K562 (cell line): ENCODE data around the gene NECAB3. TPM values are rescaled to one million over a fixed set of nuclear protein-coding genes. Genes with fewer than 3 reads are reported as not detected.

Source experiments
- ATAC-seq: fragments of 200-7000 bp; cut with Tn5 transposase; 3 replicates; pipeline ENCODE4 v1.9.1; 2020; ENCODE audit warnings: moderate library complexity
- BruUV-seq: library from RNA; stranded (reverse); fragments of 400-500 nt; replicated peaks from 2 replicates; lab custom pipeline; 2021; lab: Mats Ljungman, UMichigan
- CTCF ChIA-PET: fragments of 300-600 bp; formaldehyde crosslinking; extraction: SDS; loops from one replicate; lab custom pipeline; 2021; ENCODE audit warnings: low intra/inter-chr PET ratio; lab: Yijun Ruan, JAX
- POLR2A ChIA-PET: fragments of 300-600, 350-650 bp; sonication (Branson Sonifier 250); formaldehyde crosslinking; extraction: SDS; loops from one replicate; lab custom pipeline; 2021; ENCODE audit warnings: antibody characterized with exemption, inconsistent platforms; lab: Yijun Ruan, JAX
- DNase-seq, 4 experiments: peaks; one replicate each; pipeline versions ENCODE4 v3.0.0 to v3.0.0-alpha.2; 2011 to 2018; ENCODE audit warnings: low spot score in 3 of 4, mixed read lengths in 3 of 4; ENCODE audit errors: extremely low read depth in 1 of 4
- FAIRE-seq: peaks from 2 replicates; lab custom pipeline; 2011; peaks lifted over from hg19 to GRCh38; lab: Jason Lieb, UNC
- H2AFZ ChIP-seq: 2 replicates; pipeline ENCODE4 v1.6.0; 2011; ENCODE audit warnings: low read depth, low read length, control low read depth, inconsistent platforms
- H3K27ac ChIP-seq: fragments of 200-600 bp; 3 replicates; pipeline ENCODE4 v1.8.0; 2011; ENCODE audit warnings: low read depth, mild to moderate bottlenecking, control low read depth, inconsistent platforms, low read length, moderate library complexity, mixed read lengths; ENCODE audit errors: extremely low read depth
- H3K27me3 ChIP-seq, 2 experiments: fragments of 300-600 bp in 1 of 2; 2 replicates in 1 of 2; 3 replicates in 1 of 2; pipeline versions ENCODE4 v1.6.0 to v1.8.0; 2011; ENCODE audit warnings: inconsistent platforms in 2 of 2, low read length in 2 of 2, mild to moderate bottlenecking in 1 of 2, mixed read lengths in 1 of 2, moderate library complexity in 1 of 2; ENCODE audit not compliant: control insufficient read depth in 2 of 2, insufficient read depth in 2 of 2
- H3K36me3 ChIP-seq: fragments of 300-600 bp; 3 replicates; pipeline ENCODE4 v1.8.0; 2011; ENCODE audit warnings: mild to moderate bottlenecking, low read length, inconsistent platforms; ENCODE audit not compliant: control insufficient read depth, insufficient read depth
- H3K4me1 ChIP-seq, 2 experiments: fragments of 200-600 bp in 1 of 2; replicated peaks in 1 of 2; 2 replicates in 1 of 2; 3 replicates in 1 of 2; pipeline versions ENCODE4 v1.5.1 to v1.8.0; 2011; ENCODE audit warnings: inconsistent platforms in 2 of 2, low read length in 2 of 2, mild to moderate bottlenecking in 1 of 2, mixed read lengths in 1 of 2, moderate library complexity in 1 of 2; ENCODE audit not compliant: control insufficient read depth in 2 of 2, insufficient read depth in 2 of 2
- H3K4me2 ChIP-seq: 2 replicates; pipeline ENCODE4 v1.6.1; 2011; ENCODE audit warnings: low read length, control low read depth, inconsistent platforms, mixed read lengths; ENCODE audit not compliant: insufficient read depth
- H3K4me3 ChIP-seq: fragments of 200-600 bp; sonication (generic), shearing (Covaris generic); 2 replicates; pipeline ENCODE4 v1.5.1; 2016; ENCODE audit warnings: control low read depth, inconsistent platforms
- H3K79me2 ChIP-seq: fragments of 200-600 bp; 3 replicates; pipeline ENCODE4 v1.8.0; 2011; ENCODE audit warnings: low read length, inconsistent platforms; ENCODE audit not compliant: control insufficient read depth, insufficient read depth
- H3K9ac ChIP-seq, 2 experiments: 2 replicates each; pipeline versions ENCODE4 v1.6.0 to v1.6.1; 2011; ENCODE audit warnings: low read depth in 2 of 2, low read length in 2 of 2, control low read depth in 1 of 2, inconsistent platforms in 1 of 2, mild to moderate bottlenecking in 1 of 2, mixed read lengths in 1 of 2; ENCODE audit not compliant: insufficient read depth in 1 of 2
- H3K9me1 ChIP-seq: one replicate; pipeline ENCODE4 v1.6.0; 2011; ENCODE audit warnings: inconsistent platforms, mild to moderate bottlenecking, low read length, moderate library complexity; ENCODE audit not compliant: control insufficient read depth, insufficient read depth
- H3K9me3 ChIP-seq: replicated peaks from 2 replicates; pipeline ENCODE4 v1.5.1; 2011; ENCODE audit warnings: low read depth, low read length, inconsistent platforms; ENCODE audit not compliant: control insufficient read depth, insufficient read depth
- H4K20me1 ChIP-seq: replicated peaks from 2 replicates; pipeline ENCODE4 v1.6.1; 2011; ENCODE audit warnings: low read length, inconsistent platforms, mixed read lengths; ENCODE audit not compliant: control insufficient read depth, insufficient read depth
- ARNT ChIP-seq, 2 experiments: fragments of 450-650 bp; IDR thresholded peaks; 2 replicates each; pipeline ENCODE4 v1.6.1; 2016; ENCODE audit warnings: mild to moderate bottlenecking in 1 of 2
- FOSL1 ChIP-seq: fragments of 200-800 bp; sonication (Bioruptor generic); conservative IDR thresholded peaks from 2 replicates; pipeline ENCODE4 v1.6.1; 2016; ENCODE audit warnings: missing genetic modification characterization, missing compliant biosample characterization
- FOXM1 ChIP-seq, 2 experiments: fragments of 450-650 bp in 1 of 2; sonication (generic) in 1 of 2; formaldehyde crosslinking in 1 of 2; IDR thresholded peaks; 2 replicates each; pipeline versions ENCODE4 v1.6.1 to v1.9.0; 2017 to 2022; ENCODE audit warnings: low read depth in 2 of 2, mild to moderate bottlenecking in 2 of 2, missing genetic modification reagents in 1 of 2, moderate library complexity in 1 of 2
- KLF1 ChIP-seq: fragments of 450-650 bp; IDR thresholded peaks from 2 replicates; pipeline ENCODE4 v1.6.1; 2016; ENCODE audit warnings: missing genetic modification characterization, missing compliant biosample characterization
- MECOM ChIP-seq: fragments of 250-450 bp; sonication (Bioruptor Pico); IDR thresholded peaks from 2 replicates; pipeline ENCODE4 v1.8.0; 2022; ENCODE audit warnings: inconsistent platforms
- NR2C1 ChIP-seq, 2 experiments: fragments of 450-650 bp; IDR thresholded peaks; 2 replicates each; pipeline ENCODE4 v1.6.1; 2017; ENCODE audit warnings: mild to moderate bottlenecking in 2 of 2, antibody characterized with exemption in 1 of 2, inconsistent platforms in 1 of 2, missing compliant biosample characterization in 1 of 2, missing genetic modification characterization in 1 of 2
- PKNOX1 ChIP-seq: fragments of 450-650 bp; IDR thresholded peaks from 2 replicates; pipeline ENCODE4 v1.6.1; 2016
- RAD51 ChIP-seq: fragments of 450-650 bp; IDR thresholded peaks from 2 replicates; pipeline ENCODE4 v1.7.1; 2016; ENCODE audit warnings: low read depth, mild to moderate bottlenecking, borderline replicate concordance
- SOX6 ChIP-seq: fragments of 450-650 bp; IDR thresholded peaks from 2 replicates; pipeline ENCODE4 v1.6.1; 2014; ENCODE audit warnings: mild to moderate bottlenecking
- TRIM24 ChIP-seq, 2 experiments: fragments of 450-650 bp; IDR thresholded peaks; 2 replicates each; pipeline ENCODE4 v1.6.1; 2016
- ZNF274 ChIP-seq: IDR thresholded peaks from 2 replicates; pipeline ENCODE4 v1.6.1; 2011; ENCODE audit warnings: low read depth, mild to moderate bottlenecking, low read length, moderate library complexity, borderline replicate concordance
- WGBS: fragments of 100-300 bp; shearing (Covaris generic); methylation state at CpG from one replicate; pipeline ENCODE4 v1.1.6; 2016; ENCODE audit warnings: low coverage, mixed read lengths; ENCODE audit not compliant: insufficient coverage; ENCODE audit errors: missing lambda C conversion rate; 5-methylcytosine and 5-hydroxymethylcytosine counted together
- in situ Hi-C: fragments of 300-500 bp; cut with MboI; formaldehyde crosslinking; loops from 4 replicates; pipeline ENCODE4 v1.15.0; 2018; ENCODE audit warnings: inconsistent platforms, mixed read lengths
- intact Hi-C: fragments of 100-400 bp; cut with micrococcal nuclease; formaldehyde crosslinking; loops from 2 replicates; pipeline ENCODE4 v1.14.2; 2022
- polyA plus RNA-seq, 8 experiments: library from polyadenylated mRNA; depleted of rRNA in 4 of 8; stranded (reverse) in 5 of 8; unstranded in 3 of 8; fragments of >200 nt; fragmentation: Nextera tagmentation in 2 of 8; fragmentation: Illumina TruSeq in 1 of 8; extraction: Ambion mirVana in 2 of 8; extraction: Trizol in 1 of 8; gene quantifications; 2 replicates each; pipeline versions ENCODE4 v1.2.1 to v1.2.3, GENCODE V29; 2011 to 2014; ENCODE audit warnings: inconsistent platforms in 1 of 8, missing spikeins in 1 of 8
- total RNA-seq, 7 experiments: library from RNA; depleted of rRNA in 6 of 7; stranded (reverse); fragments of >200 nt in 6 of 7; fragmentation: Illumina TruSeq in 2 of 7; extraction: Trizol in 2 of 7; gene quantifications; 2 replicates each; pipeline versions ENCODE4 v1.2.1 to v1.2.3, GENCODE V29; 2011 to 2021; ENCODE audit warnings: low replicate concordance in 1 of 7

Gene NECAB3
- total and polyA plus RNA-seq, 9 of the 15 experiments (the other 6 are each of a cell fraction or from before 2014, with no cell fraction given), result 0.94 to 63.3 (median 31.5) TPM

DNA sequence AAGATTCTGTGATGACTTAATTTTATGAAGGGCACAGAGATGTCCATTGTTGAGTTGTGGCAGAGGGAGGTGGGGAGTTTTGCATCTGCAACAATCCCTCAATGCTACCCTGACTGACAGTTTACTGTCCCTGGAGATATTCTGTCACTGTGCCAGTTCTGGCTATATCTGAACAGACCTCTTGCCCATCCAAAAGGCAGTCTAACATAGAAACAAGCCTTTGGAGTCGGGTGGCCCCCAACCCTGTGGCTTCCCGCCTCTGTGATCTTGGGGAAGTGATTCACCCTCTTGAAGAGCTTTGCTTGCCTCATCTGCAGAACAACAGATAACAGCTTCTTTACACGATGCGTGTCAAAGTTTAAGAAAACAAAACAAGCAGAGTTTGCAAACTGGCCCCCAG is 15.7 kb upstream of the NECAB3 start (continued):
- TF ChIP-seq NR2C1 (IDR thresholded peaks at IDR 0.05), result peak; percentile 92
- TF ChIP-seq NR2C1 (tag; IDR thresholded peaks at IDR 0.05), result peak; percentile 95
- TF ChIP-seq ZNF274, result 0 out of 2 replicates have a peak, but pooled peaks have one; percentile 18
- peak in 1 of 2 experiments; percentile 73; a peak in 3 of 4 replicates for TF ChIP-seq TRIM24 (IDR thresholded peaks at IDR 0.05)
- TF ChIP-seq ARNT (IDR thresholded peaks at IDR 0.05), result peak in 1 of 2 experiments; percentile 78; a peak in 1 of 4 replicates
- peak; percentile 88 for TF ChIP-seq PKNOX1
- peak; percentile 88 for TF ChIP-seq SOX6
- TF ChIP-seq FOSL1 (tag), result peak; percentile 97
- TF ChIP-seq KLF1 (tag), result no peak
- TF ChIP-seq FOXM1 (IDR thresholded peaks at IDR 0.05; ENCODE audit: low read depth), result peak; percentile 69
- TF ChIP-seq FOXM1 (CRISPR knock-in tag; IDR thresholded peaks at IDR 0.05; ENCODE audit: low read depth), result no peak
- TF ChIP-seq MECOM, result peak; percentile 85

DNA sequence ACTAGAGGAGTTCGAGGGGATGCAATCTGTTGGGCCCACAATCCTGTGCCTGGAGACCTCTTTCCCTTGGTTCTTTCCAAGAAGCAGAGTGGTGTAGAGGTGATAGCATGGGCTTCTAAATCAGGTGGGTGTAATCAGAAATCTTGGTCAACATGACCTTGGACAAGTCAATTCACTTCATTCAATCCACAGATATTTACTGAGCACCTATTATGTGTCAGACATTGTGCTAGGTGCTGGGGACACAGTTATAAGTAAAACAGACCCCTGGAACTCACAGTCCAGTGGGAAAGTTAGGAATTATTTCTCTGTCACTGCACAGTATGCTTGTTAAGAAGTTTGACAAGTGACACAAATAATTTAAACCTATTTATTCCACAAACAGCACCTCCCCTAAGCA is 15.3 kb upstream of the NECAB3 start:
- no peak overlapping the region for H3K4me3 ChIP-seq
- CTCF ChIA-PET, result no interaction called here
- no peak for ATAC-seq
- 19% methylated on average over 1 of the region's 1 CpG for WGBS
- H3K27me3 ChIP-seq, result no peaks in the 10 kb centered on the region
- POLR2A ChIA-PET, result interaction anchor here (1.0 to 1.3 kb wide), 3 partner anchors 10 to 70 kb away, joined by 3 to 5 read pairs (median 3); no protein-coding TSS in a partner anchor
- H3K9ac ChIP-seq, result no peak overlapping the region
- H3K9me1 ChIP-seq, result no peaks in the 10 kb centered on the region
- peak overlapping the region; percentile 51 for H3K27ac ChIP-seq
- no peak for DNase-seq
- H4K20me1 ChIP-seq, result peaks cover 10% of the 10 kb centered on the region; the same call in 1 of the 2 replicates
- no peak for FAIRE-seq
- peak overlapping the region; percentile 56; the same call in 1 of the 2 replicates for H3K4me2 ChIP-seq
- no TSS peak for BruUV-seq
- no peaks in the 10 kb centered on the region for H3K9me3 ChIP-seq
- peaks cover 40 to 56% of the 10 kb centered on the region in 2 experiments for H3K4me1 ChIP-seq
- H3K36me3 ChIP-seq, result no peaks in the 10 kb centered on the region
- peaks cover 12% of the 10 kb centered on the region for H3K79me2 ChIP-seq
- H2AFZ ChIP-seq, result no peak overlapping the region
- in situ Hi-C loops, result no loop called here
- intact Hi-C loops, result loop anchor here (5.0 kb wide), 2 partner anchors 43 to 123 kb away; partner anchors contain the start of genes CHMP4B and ZNF341
- 0 out of 2 replicates have a peak, but pooled peaks have one; percentile 6 for TF ChIP-seq RAD51
